Transverse colon (tissue), 4 donors: ENCODE data around the gene ALOXE3. TPM values are rescaled to one million over a fixed set of nuclear protein-coding genes. Genes with fewer than 3 reads are reported as not detected.

ENCODE experiments used
- DNase-seq: peaks from one replicate; pipeline ENCODE4 v3.0.0-alpha.2; 2019
- H3K27ac ChIP-seq, 4 donors: fragments of 200-600 bp; sonication (generic); 2 replicates each; pipeline ENCODE4 v1.5.1; 2016 to 2018; ENCODE audit warnings: inconsistent platforms in 4 of 4
- H3K27me3 ChIP-seq: fragments of 200-600 bp; sonication (generic); 2 replicates; pipeline ENCODE4 v1.5.1; 2017; ENCODE audit warnings: inconsistent platforms
- H3K36me3 ChIP-seq, 4 donors: fragments of 200-600 bp; sonication (generic); 2 replicates each; pipeline ENCODE4 v1.5.1; 2017 to 2019; ENCODE audit warnings: inconsistent platforms in 4 of 4
- H3K4me1 ChIP-seq, 4 donors: fragments of 200-600 bp; sonication (generic); 2 replicates each; pipeline ENCODE4 v1.5.1; 2017 to 2020; ENCODE audit warnings: inconsistent platforms in 4 of 4
- H3K4me3 ChIP-seq, 4 donors: fragments of 200-600 bp; sonication (generic); 1 replicate in 1 of 4; 2 replicates in 3 of 4; pipeline versions ENCODE4 v1.5.1 to v1.6.1; 2017 to 2019; ENCODE audit warnings: inconsistent platforms in 4 of 4
- H3K9me3 ChIP-seq, 2 donors: fragments of 200-600 bp; sonication (generic); 2 replicates each; pipeline ENCODE4 v1.5.1; 2017 to 2019; ENCODE audit warnings: inconsistent platforms in 2 of 2
- CTCF ChIP-seq, 5 experiments: fragments of 200-600 bp in 3 of 5; fragments of 450-650 bp in 2 of 5; sonication (generic) in 3 of 5; IDR thresholded peaks; 1 replicate in 2 of 5; 2 replicates in 3 of 5; pipeline ENCODE4 v1.5.1; 2016 to 2017; ENCODE audit warnings: antibody characterized with exemption in 5 of 5, inconsistent platforms in 3 of 5, mild to moderate bottlenecking in 2 of 5, moderate library complexity in 1 of 5
- EP300 ChIP-seq: sonication (generic); formaldehyde crosslinking; IDR thresholded peaks from one replicate; pipeline ENCODE4 v1.6.1; 2017; ENCODE audit warnings: antibody characterized with exemption, low read depth
- POLR2A ChIP-seq: fragments of 450-650 bp; IDR thresholded peaks from one replicate; pipeline ENCODE4 v1.6.1; 2016; ENCODE audit warnings: antibody characterized with exemption, mild to moderate bottlenecking, moderate library complexity
- POLR2AphosphoS5 ChIP-seq, 3 donors: sonication (generic); formaldehyde crosslinking; IDR thresholded peaks; one replicate each; pipeline ENCODE4 v1.6.1; 2016; ENCODE audit warnings: antibody characterized with exemption in 3 of 3
- WGBS, 2 donors: methylation state at CpG; one replicate each; pipeline ENCODE4 v1.1.5; 2018; ENCODE audit warnings: low coverage in 1 of 2; 5-methylcytosine and 5-hydroxymethylcytosine counted together
- in situ Hi-C, 4 donors: fragments of 200-750 bp; cut with MboI; loops; one replicate each; pipeline versions ENCODE4 v1.15.0 to v1.15.1; 2017; ENCODE audit warnings: low sequenced_read_pairs in 3 of 4, low pct_ligation_motif_present in 1 of 4, low pct_unique_long_range_greater_than_20kb in 1 of 4
- intact Hi-C: fragments of 100-400 bp; cut with DNase I; formaldehyde crosslinking; loops from one replicate; pipeline ENCODE4 v1.15.1; 2023; ENCODE audit warnings: low total_unique reads
- total RNA-seq, 4 donors: library from RNA; depleted of rRNA; stranded (reverse); fragments of >200 nt; gene quantifications; one replicate each; pipeline ENCODE4 v1.1.0, GENCODE V29; 2016

Gene ALOXE3
- total RNA-seq, 4 donors from 2014 or later: 0.79 TPM; not detected in 3

- intact Hi-C loops: no loop called here
- Histone ChIP-seq H3K4me1 (peaks cover 0 to 26% (median 6%) of the 10 kb centered on the region in 4 donors), H3K36me3 (no peaks in the 10 kb centered on the region), H3K27me3 (peaks cover 61% of the 10 kb centered on the region), H3K9me3 (no peaks in the 10 kb centered on the region), H3K27ac (no peak overlapping the region), H3K4me3 (no peak overlapping the region)
- in situ Hi-C loops: no loop called here
- no peak for DNase-seq
- 10 to 11% methylated on average over 11 to 14 of the region's 14 CpGs for WGBS, 2 donors
- peak; percentile 71 to 77 (median 74) for TF ChIP-seq CTCF (IDR thresholded peaks at IDR 0.05)
- no peak for TF ChIP-seq POLR2A
- TF ChIP-seq POLR2AphosphoS5 (IDR thresholded peaks at IDR 0.05): no peak
- TF ChIP-seq EP300: no peak
Measured at GRCh38 chr17:8057691-8058114, 60.6 kb downstream of the ALOXE3 start.

DNA sequence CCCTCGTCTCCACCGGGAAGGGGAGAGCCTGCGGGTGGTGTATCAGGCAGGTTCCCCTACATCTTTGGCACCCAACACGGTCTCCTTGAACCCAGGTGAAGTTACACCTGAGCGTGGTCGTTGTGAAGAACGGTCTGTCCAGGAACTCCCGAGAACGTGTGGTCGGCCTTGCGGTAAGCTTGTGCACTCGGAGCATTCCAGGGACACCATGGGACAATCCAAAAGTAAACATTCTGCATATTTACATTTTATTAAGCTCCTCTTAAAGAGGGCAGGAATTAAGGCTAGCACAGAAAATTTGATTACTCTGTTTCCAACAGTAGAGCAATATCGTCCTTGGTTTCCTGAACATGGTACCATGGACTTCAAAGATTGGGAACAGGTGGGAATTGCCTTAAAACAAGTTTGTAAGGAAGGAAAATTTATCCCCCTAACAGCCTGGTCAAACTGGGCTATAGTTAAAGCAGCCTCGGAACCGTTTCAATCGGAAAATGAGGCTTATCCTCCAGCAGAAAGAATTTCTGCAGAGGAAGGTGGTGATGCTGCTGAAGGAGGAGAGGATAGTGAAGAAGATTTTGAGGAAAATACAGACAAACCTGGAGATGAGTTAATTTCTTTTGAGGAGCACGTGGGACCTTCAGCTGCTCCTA is 61.2 kb downstream of the ALOXE3 start:
- TF ChIP-seq POLR2AphosphoS5 (IDR thresholded peaks at IDR 0.05) (no peak), CTCF (IDR thresholded peaks at IDR 0.05) (no peak), POLR2A (no peak), EP300 (no peak)
- peak overlapping the region; percentile 30 to 37 (median 34) for H3K27ac ChIP-seq
- peaks cover 55% of the 10 kb centered on the region for H3K27me3 ChIP-seq
- intact Hi-C loops: no loop called here
- no peaks in the 10 kb centered on the region for H3K9me3 ChIP-seq
- 55 to 63% methylated on average over 10 to 17 of the region's 17 CpGs for WGBS, 2 donors
- H3K36me3 ChIP-seq: no peaks in the 10 kb centered on the region
- H3K4me3 ChIP-seq: no peak overlapping the region
- in situ Hi-C loops: no loop called here
- no peak for DNase-seq
- peaks cover 0 to 20% (median 2%) of the 10 kb centered on the region in 4 donors for H3K4me1 ChIP-seq

GRCh38 chr17:8056232-8056975 is 61.9 kb downstream of the ALOXE3 start:
- TF ChIP-seq EP300: no peak
- peak in 2 of 3 donors; percentile 6 to 8 for TF ChIP-seq POLR2AphosphoS5 (IDR thresholded peaks at IDR 0.05)
- no peak for TF ChIP-seq POLR2A
- TF ChIP-seq CTCF (IDR thresholded peaks at IDR 0.05): no peak
- in situ Hi-C loops (no loop called here), intact Hi-C loops (no loop called here)
- no peaks in the 10 kb centered on the region for H3K9me3 ChIP-seq
- peak overlapping the region; percentile 33 to 55 (median 38) for H3K27ac ChIP-seq
- WGBS, 2 donors: 44 to 50% methylated on average over 11 to 14 of the region's 14 CpGs
- H3K36me3 ChIP-seq: no peaks in the 10 kb centered on the region
- H3K27me3 ChIP-seq: peaks cover 48% of the 10 kb centered on the region
- H3K4me3 ChIP-seq: no peak overlapping the region
- DNase-seq: peak; percentile 57
- H3K4me1 ChIP-seq: peaks cover 0 to 15% (median 0%) of the 10 kb centered on the region in 4 donors

DNA sequence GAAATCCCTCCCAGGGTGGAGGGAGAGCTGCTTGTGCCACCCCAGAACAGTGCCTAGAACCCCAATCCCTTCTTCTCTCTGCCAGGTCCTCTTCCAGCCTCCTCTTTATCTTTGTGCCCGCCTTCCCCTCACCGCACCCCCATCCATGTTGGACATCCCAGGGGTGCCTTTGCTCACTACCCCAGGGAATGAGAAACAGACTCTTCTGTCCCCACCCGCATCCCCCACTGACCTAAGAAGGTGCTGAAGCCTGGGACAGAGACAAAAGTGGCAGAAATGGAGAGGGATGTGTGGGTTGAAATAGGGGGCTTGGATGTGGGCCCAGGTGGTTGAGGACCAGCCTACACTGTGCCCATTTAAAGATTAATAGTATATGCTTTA is 62.5 kb downstream of the ALOXE3 start:
- no peaks in the 10 kb centered on the region for H3K36me3 ChIP-seq
- intact Hi-C loops: no loop called here
- H3K27ac ChIP-seq: peak overlapping the region; percentile 33 to 55 (median 42)
- H3K4me3 ChIP-seq: no peak overlapping the region
- no peaks in the 10 kb centered on the region for H3K9me3 ChIP-seq
- H3K4me1 ChIP-seq: peaks cover 0 to 15% (median 0%) of the 10 kb centered on the region in 4 donors
- no peak for TF ChIP-seq EP300
- no peak for TF ChIP-seq POLR2A
- no peak for TF ChIP-seq POLR2AphosphoS5 (IDR thresholded peaks at IDR 0.05)
- no peak for TF ChIP-seq CTCF (IDR thresholded peaks at IDR 0.05)
- H3K27me3 ChIP-seq: peaks cover 42% of the 10 kb centered on the region
- no peak for DNase-seq
- WGBS, 2 donors: 80 to 81% methylated on average over 1 to 3 of the region's 3 CpGs
- in situ Hi-C loops: no loop called here
